Body of pancreas (tissue), 4 donors: Measurements from ENCODE around the gene ANXA6. TPM values are rescaled to one million over a fixed set of nuclear protein-coding genes. Genes with fewer than 3 reads are reported as not detected.

Source experiments
- ATAC-seq: fragments of 150-250 bp; one replicate; pipeline ENCODE4 v1.9.1; 2016
- DNase-seq, 4 donors: peaks; one replicate each; pipeline ENCODE4 v3.0.0-alpha.2; 2019
- H3K27ac ChIP-seq, 4 donors: fragments of 200-600 bp; sonication (generic); 1 replicate in 3 of 4; 2 replicates in 1 of 4; pipeline versions ENCODE4 v1.5.1 to v1.6.1; 2016 to 2019; ENCODE audit warnings: mild to moderate bottlenecking in 1 of 4, mixed read lengths in 1 of 4, moderate library complexity in 1 of 4
- H3K27me3 ChIP-seq, 2 donors: fragments of 200-600 bp; sonication (generic); one replicate each; pipeline ENCODE4 v1.6.0; 2016; ENCODE audit warnings: mild to moderate bottlenecking in 1 of 2
- H3K36me3 ChIP-seq, 2 donors: fragments of 200-600 bp; sonication (generic); replicated peaks in 1 of 2; 2 replicates each; pipeline ENCODE4 v1.5.1; 2016; ENCODE audit warnings: low read depth in 2 of 2; ENCODE audit not compliant: insufficient read depth in 1 of 2
- H3K4me1 ChIP-seq: fragments of 200-600 bp; sonication (generic); one replicate; pipeline ENCODE4 v1.6.0; 2016
- H3K4me3 ChIP-seq, 2 donors: fragments of 200-600 bp; sonication (generic); 1 replicate in 1 of 2; 2 replicates in 1 of 2; pipeline ENCODE4 v1.5.1; 2016 to 2019
- H3K9me3 ChIP-seq, 3 donors: fragments of 200-600 bp; sonication (generic); 1 replicate in 2 of 3; 2 replicates in 1 of 3; pipeline ENCODE4 v1.5.1; 2016
- POLR2A ChIP-seq, 3 donors: fragments of 450-650 bp; IDR thresholded peaks; one replicate each; pipeline ENCODE4 v1.6.1; 2016; ENCODE audit warnings: antibody characterized with exemption in 3 of 3, mild to moderate bottlenecking in 2 of 3
- WGBS, 2 donors: methylation state at CpG; one replicate each; pipeline ENCODE4 v1.1.5; 2017; 5-methylcytosine and 5-hydroxymethylcytosine counted together
- intact Hi-C: fragments of 100-400 bp; cut with DNase I; formaldehyde crosslinking; loops from one replicate; pipeline ENCODE4 v1.15.1; 2023
- total RNA-seq, 2 donors: library from RNA; depleted of rRNA; stranded (reverse); fragments of >200 nt; gene quantifications; one replicate each; pipeline ENCODE4 v1.1.0, GENCODE V29; 2016
- TF ChIP-seq, protein P1 (sequence below), 7 experiments: fragments of 450-650 bp in 4 of 7; fragments of 200-600 bp in 3 of 7; sonication (generic) in 3 of 7; IDR thresholded peaks; one replicate each; pipeline ENCODE4 v1.5.1; 2016 to 2019; ENCODE audit warnings: antibody characterized with exemption in 7 of 7

The ANXA6 gene
- total RNA-seq, 2 donors from 2014 or later, result 60.3 to 60.4 TPM

DNA sequence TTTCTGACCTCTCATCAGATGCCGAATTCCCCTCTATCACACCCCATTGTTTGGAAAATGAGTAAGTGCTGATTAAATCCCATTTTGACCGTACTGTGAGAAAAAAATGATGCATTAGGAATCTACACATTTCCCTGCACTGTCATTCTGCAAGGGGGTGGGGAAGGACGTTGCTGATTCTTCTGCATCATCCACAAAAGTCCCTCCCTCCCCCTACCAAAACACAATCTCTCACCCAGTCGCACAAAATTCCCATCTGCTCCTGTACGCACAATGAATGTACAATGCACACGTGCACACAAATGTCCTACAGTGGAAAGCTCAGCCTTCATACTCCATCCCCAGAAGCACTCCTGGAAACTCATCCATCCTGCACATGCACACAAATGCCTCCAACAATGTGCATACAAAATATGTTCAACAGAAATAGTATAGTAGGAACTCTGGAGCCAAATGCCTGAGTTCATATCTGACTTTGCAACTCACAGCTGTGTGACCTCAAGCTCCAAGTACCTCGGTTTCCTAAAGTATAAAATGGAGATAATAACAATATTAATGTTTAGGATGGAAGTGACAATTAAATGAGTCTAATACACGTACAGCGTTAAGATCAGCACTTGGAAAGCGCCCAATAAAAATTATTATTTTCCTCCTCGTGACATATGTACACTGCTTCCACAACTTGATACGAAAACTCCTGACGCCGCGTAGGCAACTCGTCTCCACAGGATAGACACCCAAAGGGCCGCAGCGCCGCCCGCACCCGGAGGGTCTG is 77.6 kb downstream of the ANXA6 start:
- DNase-seq (no peak), ATAC-seq (no peak)
- H3K27ac ChIP-seq, result peak overlapping the region; percentile 94 to 97 (median 96)
- intact Hi-C loops, result no loop called here
- H3K9me3 ChIP-seq, result no peaks in the 10 kb centered on the region
- peaks cover 74% of the 10 kb centered on the region for H3K4me1 ChIP-seq
- H3K4me3 ChIP-seq, result peak overlapping the region; percentile 65 to 74
- TF ChIP-seq POLR2A (IDR thresholded peaks at IDR 0.05), result no peak
- TF ChIP-seq, protein P1, sequence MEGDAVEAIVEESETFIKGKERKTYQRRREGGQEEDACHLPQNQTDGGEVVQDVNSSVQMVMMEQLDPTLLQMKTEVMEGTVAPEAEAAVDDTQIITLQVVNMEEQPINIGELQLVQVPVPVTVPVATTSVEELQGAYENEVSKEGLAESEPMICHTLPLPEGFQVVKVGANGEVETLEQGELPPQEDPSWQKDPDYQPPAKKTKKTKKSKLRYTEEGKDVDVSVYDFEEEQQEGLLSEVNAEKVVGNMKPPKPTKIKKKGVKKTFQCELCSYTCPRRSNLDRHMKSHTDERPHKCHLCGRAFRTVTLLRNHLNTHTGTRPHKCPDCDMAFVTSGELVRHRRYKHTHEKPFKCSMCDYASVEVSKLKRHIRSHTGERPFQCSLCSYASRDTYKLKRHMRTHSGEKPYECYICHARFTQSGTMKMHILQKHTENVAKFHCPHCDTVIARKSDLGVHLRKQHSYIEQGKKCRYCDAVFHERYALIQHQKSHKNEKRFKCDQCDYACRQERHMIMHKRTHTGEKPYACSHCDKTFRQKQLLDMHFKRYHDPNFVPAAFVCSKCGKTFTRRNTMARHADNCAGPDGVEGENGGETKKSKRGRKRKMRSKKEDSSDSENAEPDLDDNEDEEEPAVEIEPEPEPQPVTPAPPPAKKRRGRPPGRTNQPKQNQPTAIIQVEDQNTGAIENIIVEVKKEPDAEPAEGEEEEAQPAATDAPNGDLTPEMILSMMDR (IDR thresholded peaks at IDR 0.05), result no peak
- H3K27me3 ChIP-seq, result no peaks in the 10 kb centered on the region
- 1% methylated on average over 19 to 21 of the region's 21 CpGs for WGBS, 2 donors
- no peaks in the 10 kb centered on the region for H3K36me3 ChIP-seq

DNA sequence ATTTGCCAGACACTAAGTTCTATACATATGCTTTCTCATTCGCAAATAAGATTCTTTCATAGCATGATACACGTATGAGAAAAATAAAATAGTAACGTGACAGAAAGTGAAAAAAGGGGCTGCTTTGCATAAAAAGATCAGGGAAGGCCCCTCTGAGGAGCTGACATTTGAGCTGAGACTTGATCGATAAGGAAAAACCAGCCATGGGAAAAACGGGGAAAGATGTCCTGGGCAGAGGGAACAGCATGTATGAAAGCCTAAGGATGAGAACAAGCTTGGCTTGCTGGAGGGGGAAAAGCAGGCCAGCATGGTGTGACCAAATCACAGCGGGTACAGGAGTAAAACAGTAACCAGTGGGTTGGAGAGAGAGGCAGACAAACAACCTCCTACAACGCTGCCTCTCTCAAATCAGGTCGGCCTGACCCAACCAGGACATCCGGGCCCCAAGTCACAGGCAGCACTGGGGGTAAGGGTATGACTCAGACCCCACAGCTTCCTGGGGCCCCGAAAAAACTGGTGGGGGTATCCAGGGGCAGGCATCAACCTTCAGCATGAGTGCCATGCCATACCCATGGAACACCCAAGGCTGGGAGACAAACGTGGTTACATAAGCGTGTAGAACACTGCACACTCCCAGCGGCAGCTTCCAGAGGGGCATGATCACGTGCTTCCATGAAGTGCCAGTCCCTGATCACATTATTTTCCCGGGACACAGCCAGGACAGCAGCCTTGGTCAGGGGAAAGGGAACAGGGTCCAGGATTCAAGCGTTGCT is 78.9 kb downstream of the ANXA6 start:
- peak overlapping the region; percentile 75 to 97 (median 95) for H3K27ac ChIP-seq
- intact Hi-C loops, result no loop called here

DNA sequence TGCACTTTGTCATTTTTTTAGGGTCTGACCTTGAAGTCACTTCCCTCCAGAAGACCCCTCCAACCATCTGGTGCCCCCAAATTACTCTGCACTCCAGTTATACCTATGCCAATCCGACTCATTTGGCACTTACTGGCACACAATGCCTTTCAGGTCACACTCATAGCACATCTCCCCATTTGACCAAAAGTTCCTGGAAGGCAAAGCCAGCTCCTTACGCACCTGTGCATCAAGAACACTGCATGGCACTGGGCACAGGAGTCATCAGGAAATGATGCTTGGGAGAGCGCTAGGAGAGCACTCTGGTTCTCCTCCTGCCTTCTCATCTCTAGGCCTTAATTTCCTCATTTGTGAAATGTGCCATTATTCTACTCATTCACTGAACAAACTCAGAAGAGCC is 79.6 kb downstream of the ANXA6 start:
- H3K4me1 ChIP-seq, result peaks cover 62% of the 10 kb centered on the region
- WGBS, 2 donors, result 80 to 86% methylated on average over 3 of the region's 3 CpGs
- no peaks in the 10 kb centered on the region for H3K36me3 ChIP-seq
- intact Hi-C loops, result no loop called here
- ATAC-seq (no peak), DNase-seq (no peak)
- peak overlapping the region in 3 of 4 donors; percentile 94 to 97 (median 96) for H3K27ac ChIP-seq
- H3K27me3 ChIP-seq, result no peaks in the 10 kb centered on the region
- H3K4me3 ChIP-seq, result no peak overlapping the region
- H3K9me3 ChIP-seq, result no peaks in the 10 kb centered on the region
- no peak for TF ChIP-seq POLR2A (IDR thresholded peaks at IDR 0.05)
- TF ChIP-seq, protein P1 (IDR thresholded peaks at IDR 0.05), result no peak

More for the DNA sequence above, 78.9 kb downstream of the ANXA6 start:
- H3K9me3 ChIP-seq, result no peaks in the 10 kb centered on the region
- peaks cover 68% of the 10 kb centered on the region for H3K4me1 ChIP-seq
- DNase-seq (peak in 3 of 4 donors; percentile 53 to 57 (median 54)), ATAC-seq (no peak)
- TF ChIP-seq, protein P1 (IDR thresholded peaks at IDR 0.05), result no peak
- peak in 2 of 3 donors; percentile 24 to 40 for TF ChIP-seq POLR2A (IDR thresholded peaks at IDR 0.05)
- no peaks in the 10 kb centered on the region for H3K27me3 ChIP-seq
- WGBS, 2 donors, result 48 to 50% methylated on average over 11 to 16 of the region's 16 CpGs
- no peaks in the 10 kb centered on the region for H3K36me3 ChIP-seq
- H3K4me3 ChIP-seq, result no peak overlapping the region

DNA sequence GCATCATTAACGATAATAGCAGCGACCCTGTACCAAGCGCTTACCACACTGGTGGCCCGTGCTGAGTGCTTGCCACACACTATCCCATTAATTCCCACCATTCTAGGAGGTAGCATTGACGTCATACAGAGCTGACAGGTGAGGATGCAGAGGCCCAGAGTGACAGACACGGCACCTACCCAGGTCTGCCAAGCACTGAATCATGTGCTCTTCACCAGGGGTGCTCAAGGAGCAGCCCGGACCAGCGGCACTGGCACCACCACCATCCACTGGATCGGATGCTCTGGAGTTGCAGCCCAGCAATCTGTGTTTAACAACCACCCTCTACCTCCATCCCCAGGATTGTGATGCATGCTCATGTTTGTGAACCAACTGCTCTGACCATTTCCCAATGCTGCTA is 80.2 kb downstream of the ANXA6 start:
- DNase-seq (no peak), ATAC-seq (no peak)
- Histone ChIP-seq H3K4me1 (peaks cover 62% of the 10 kb centered on the region), H3K36me3 (no peaks in the 10 kb centered on the region), H3K4me3 (no peak overlapping the region), H3K27ac (peak overlapping the region in 3 of 4 donors; percentile 94 to 97 (median 96)), H3K27me3 (no peaks in the 10 kb centered on the region), H3K9me3 (no peaks in the 10 kb centered on the region)
- intact Hi-C loops, result no loop called here
- WGBS, 2 donors, result 92 to 96% methylated on average over 4 to 9 of the region's 9 CpGs
- TF ChIP-seq, protein P1 (IDR thresholded peaks at IDR 0.05), result no peak
- TF ChIP-seq POLR2A (IDR thresholded peaks at IDR 0.05), result no peak
